Endothelial cell of umbilical vein (primary cell): ENCODE results near the gene ARHGAP18. TPM values are rescaled to one million over a fixed set of nuclear protein-coding genes. Genes with fewer than 3 reads are reported as not detected.

Experiments
- BruUV-seq: library from RNA; stranded (reverse); fragments of 400-500 nt; replicated peaks from 2 replicates; lab custom pipeline; 2021; lab: Mats Ljungman, UMichigan
- CTCF ChIA-PET: fragments of 300-600, 350-600 bp; sonication (Branson Sonifier 250); formaldehyde crosslinking; loops from one replicate; lab custom pipeline; 2021; ENCODE audit warnings: antibody characterized with exemption, inconsistent platforms; lab: Charles Lee
- POLR2A ChIA-PET: fragments of 300-600, 350-600 bp; sonication (Branson Sonifier 250); formaldehyde crosslinking; loops from one replicate; lab custom pipeline; 2021; ENCODE audit warnings: antibody characterized with exemption, inconsistent platforms; lab: Charles Lee
- DNase-seq: peaks from one replicate; pipeline ENCODE4 v3.0.0-alpha.2; 2011; ENCODE audit warnings: low read depth, low spot score
- FAIRE-seq: peaks from 2 replicates; lab custom pipeline; 2011; peaks lifted over from hg19 to GRCh38; lab: Jason Lieb, UNC
- H2AFZ ChIP-seq: 2 replicates; pipeline ENCODE4 v1.6.0; 2012; ENCODE audit warnings: low read depth, low read length, control low read depth, inconsistent platforms
- H3K27ac ChIP-seq: 2 replicates; pipeline ENCODE4 v1.5.1; 2011; ENCODE audit warnings: low read depth, mild to moderate bottlenecking, control low read depth, low read length, moderate library complexity; ENCODE audit not compliant: insufficient read depth
- H3K27me3 ChIP-seq, 2 experiments: 2 replicates each; pipeline versions ENCODE4 v1.6.0 to v1.6.1; 2011; ENCODE audit warnings: low read length in 2 of 2, mixed read lengths in 1 of 2; ENCODE audit not compliant: control insufficient read depth in 2 of 2, insufficient read depth in 2 of 2
- H3K36me3 ChIP-seq, 2 experiments: 2 replicates in 1 of 2; 3 replicates in 1 of 2; pipeline ENCODE4 v1.5.1; 2011; ENCODE audit warnings: low read length in 2 of 2, mild to moderate bottlenecking in 1 of 2, moderate library complexity in 1 of 2; ENCODE audit not compliant: control insufficient read depth in 2 of 2, insufficient read depth in 2 of 2; ENCODE audit errors: extremely low read depth in 1 of 2
- H3K4me1 ChIP-seq: 3 replicates; pipeline ENCODE4 v1.5.1; 2011; ENCODE audit warnings: mild to moderate bottlenecking, low read length; ENCODE audit not compliant: control insufficient read depth, insufficient read depth; ENCODE audit errors: extremely low read depth
- H3K4me2 ChIP-seq: 2 replicates; pipeline ENCODE4 v1.6.1; 2011; ENCODE audit warnings: low read length, control low read depth, mixed read lengths; ENCODE audit not compliant: insufficient read depth
- H3K4me3 ChIP-seq, 3 experiments: fragments of 200-600 bp in 1 of 3; sonication (generic), shearing (Covaris generic) in 1 of 3; replicated peaks in 1 of 3; 2 replicates each; pipeline ENCODE4 v1.5.1; 2011 to 2016; ENCODE audit warnings: control low read depth in 3 of 3, low read length in 3 of 3, mild to moderate bottlenecking in 2 of 3, inconsistent platforms in 1 of 3, low read depth in 1 of 3, moderate library complexity in 1 of 3; ENCODE audit not compliant: insufficient read depth in 1 of 3
- H3K79me2 ChIP-seq: 2 replicates; pipeline ENCODE4 v1.6.0; 2012; ENCODE audit warnings: low read length, inconsistent platforms; ENCODE audit not compliant: control insufficient read depth, insufficient read depth
- H3K9ac ChIP-seq: replicated peaks from 2 replicates; pipeline ENCODE3; 2011; ENCODE audit warnings: low read length, control low read depth; ENCODE audit not compliant: insufficient read depth; ENCODE audit errors: extremely low read depth
- H3K9me1 ChIP-seq: replicated peaks from 3 replicates; pipeline ENCODE4 v1.6.0; 2011; ENCODE audit warnings: mild to moderate bottlenecking, low read length; ENCODE audit not compliant: control insufficient read depth, insufficient read depth; ENCODE audit errors: extremely low read depth
- H3K9me3 ChIP-seq: replicated peaks from 2 replicates; pipeline ENCODE4 v1.5.1; 2012; ENCODE audit warnings: low read length, inconsistent platforms; ENCODE audit not compliant: control insufficient read depth, insufficient read depth
- H4K20me1 ChIP-seq: replicated peaks from 2 replicates; pipeline ENCODE3; 2011; ENCODE audit warnings: mild to moderate bottlenecking, low read length; ENCODE audit not compliant: control insufficient read depth, insufficient read depth; ENCODE audit errors: extremely low read depth
- CTCF ChIP-seq, 2 donors: IDR thresholded peaks; 1 replicate in 1 of 2; 2 replicates in 1 of 2; pipeline ENCODE4 v1.5.1; 2011; ENCODE audit warnings: low read length in 2 of 2, mild to moderate bottlenecking in 2 of 2, moderate library complexity in 2 of 2, control low read depth in 1 of 2, inconsistent platforms in 1 of 2, low read depth in 1 of 2; ENCODE audit not compliant: insufficient read depth in 1 of 2; ENCODE audit errors: extremely low read depth in 1 of 2
- EZH2 ChIP-seq: IDR thresholded peaks from 2 replicates; pipeline ENCODE4 v1.6.1; 2012; ENCODE audit warnings: borderline replicate concordance, low read depth, mild to moderate bottlenecking, moderate library complexity, low read length, inconsistent platforms; ENCODE audit not compliant: severe bottlenecking
- FOS ChIP-seq: IDR thresholded peaks from 2 replicates; pipeline ENCODE4 v1.6.1; 2011; ENCODE audit warnings: mild to moderate bottlenecking, low read length, moderate library complexity, borderline replicate concordance; ENCODE audit not compliant: insufficient read depth
- GATA2 ChIP-seq: IDR thresholded peaks from 2 replicates; pipeline ENCODE4 v1.7.0; 2011; ENCODE audit warnings: low read depth, mild to moderate bottlenecking, moderate library complexity, mixed read lengths, low read length; ENCODE audit not compliant: insufficient read length, insufficient read depth
- JUN ChIP-seq: IDR thresholded peaks from 2 replicates; pipeline ENCODE4 v1.6.1; 2011; ENCODE audit warnings: borderline replicate concordance, low read depth; ENCODE audit not compliant: insufficient read length, insufficient read depth
- MAX ChIP-seq: IDR thresholded peaks from 2 replicates; pipeline ENCODE4 v1.6.1; 2011; ENCODE audit not compliant: insufficient read depth, insufficient read length
- MYC ChIP-seq: IDR thresholded peaks from one replicate; pipeline ENCODE4 v1.6.1; 2011; ENCODE audit warnings: mild to moderate bottlenecking, low read depth, low read length
- POLR2A ChIP-seq: IDR thresholded peaks from 2 replicates; pipeline ENCODE4 v1.6.1; 2012; ENCODE audit warnings: low read depth, mild to moderate bottlenecking, control low read depth, low read length
- POLR2AphosphoS5 ChIP-seq: IDR thresholded peaks from 2 replicates; pipeline ENCODE4 v1.6.1; 2012; ENCODE audit warnings: low read depth, mild to moderate bottlenecking, control low read depth, low read length, moderate library complexity; ENCODE audit not compliant: insufficient read depth
- dilution Hi-C: fragments of 300-500 bp; cut with MboI; formaldehyde crosslinking; loops from one replicate; pipeline ENCODE4 v1.15.0; 2019; ENCODE audit warnings: low sequenced_read_pairs; ENCODE audit not compliant: extremely low pct_ligation_motif_present
- intact Hi-C: fragments of 100-400 bp; cut with micrococcal nuclease; formaldehyde crosslinking; loops from one replicate; pipeline ENCODE4 v1.10.0; 2022
- polyA plus RNA-seq, 4 experiments: library from polyadenylated mRNA; depleted of rRNA in 3 of 4; stranded (reverse) in 3 of 4; unstranded in 1 of 4; fragments of >200 nt; gene quantifications; 2 replicates each; pipeline versions ENCODE4 v1.2.1 to v1.2.3, GENCODE V29; 2011 to 2012; ENCODE audit warnings: missing spikeins in 1 of 4
- total RNA-seq: library from RNA; stranded (reverse); gene quantifications from 2 replicates; pipeline ENCODE4 v1.2.3, GENCODE V29; 2021

Gene ARHGAP18
- total and polyA plus RNA-seq, 2 donors (not counting 3 experiments of a cell fraction or from before 2014, with no cell fraction given): 13.1 to 86.1 TPM

DNA sequence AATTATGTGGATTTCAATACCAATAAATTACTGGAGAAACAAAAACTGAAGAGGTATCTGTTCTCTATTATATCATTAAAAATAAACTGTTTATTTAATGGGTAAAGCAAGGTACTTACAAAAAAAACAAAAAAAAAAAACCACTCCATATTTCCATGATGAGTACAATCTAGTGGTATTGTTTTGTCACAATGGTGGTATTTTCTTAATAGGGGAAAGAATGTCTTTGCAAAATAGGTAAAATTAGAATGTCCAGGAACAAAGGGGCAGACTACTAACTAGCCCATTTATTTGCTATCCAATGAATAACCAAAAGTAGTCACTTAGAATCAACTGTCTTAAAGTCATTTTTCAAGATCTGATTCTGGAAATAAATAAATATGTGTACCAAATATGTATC is 92.0 kb downstream of the ARHGAP18 start:
- Histone ChIP-seq H3K9me3 (no peaks in the 10 kb centered on the region), H3K79me2 (no peaks in the 10 kb centered on the region), H4K20me1 (no peaks in the 10 kb centered on the region), H3K27ac (no peak overlapping the region), H3K4me2 (no peak overlapping the region), H3K36me3 (peaks cover 7% of the 10 kb centered on the region in 2 experiments), H3K9me1 (no peaks in the 10 kb centered on the region), H2AFZ (no peak overlapping the region), H3K4me3 (no peak overlapping the region), H3K4me1 (peaks cover 14% of the 10 kb centered on the region), H3K27me3 (no peaks in the 10 kb centered on the region), H3K9ac (no peak overlapping the region)
- CTCF ChIA-PET: interaction anchor here (1.0 kb wide), 1 partner anchor 8 kb away, joined by 3 read pairs; no protein-coding TSS in a partner anchor
- no TSS peak for BruUV-seq
- dilution Hi-C loops: no loop called here
- no peak for TF ChIP-seq POLR2AphosphoS5
- TF ChIP-seq MYC: no peak
- TF ChIP-seq JUN: no peak
- TF ChIP-seq CTCF (IDR thresholded peaks at IDR 0.05; ENCODE audit: extremely low read depth in 1 of 2, insufficient read depth in 1 of 2, low read depth in 1 of 2, low read length in 2 of 2): no peak
- FAIRE-seq (no peak), DNase-seq (no peak)
- intact Hi-C loops: loop anchor here (5.0 kb wide), 1 partner anchor 94 kb away; the partner anchor contains the start of gene ARHGAP18
- POLR2A ChIA-PET: no interaction called here

- dilution Hi-C loops: no loop called here
- no peaks in the 10 kb centered on the region for H3K9me1 ChIP-seq
- H4K20me1 ChIP-seq: no peaks in the 10 kb centered on the region
- DNase-seq: no peak
- no peak for FAIRE-seq
- intact Hi-C loops: loop anchor here (5.0 kb wide), 1 partner anchor 97 kb away; the partner anchor contains the start of gene ARHGAP18
- TF ChIP-seq FOS: no peak
- TF ChIP-seq CTCF (IDR thresholded peaks at IDR 0.05; ENCODE audit: extremely low read depth in 1 of 2, insufficient read depth in 1 of 2, low read depth in 1 of 2, low read length in 2 of 2): no peak
- no peak for TF ChIP-seq EZH2
- TF ChIP-seq JUN: no peak
- no peak for TF ChIP-seq GATA2
- no peak for TF ChIP-seq POLR2AphosphoS5
- no peak for TF ChIP-seq POLR2A
- no peak for TF ChIP-seq MYC
- no peak for TF ChIP-seq MAX
- POLR2A ChIA-PET: no interaction called here
- no peaks in the 10 kb centered on the region for H3K27me3 ChIP-seq
- H3K4me2 ChIP-seq: no peak overlapping the region
- no peak overlapping the region for H3K4me3 ChIP-seq
- H3K36me3 ChIP-seq: peaks cover 7% of the 10 kb centered on the region in 2 experiments
- CTCF ChIA-PET: interaction anchor here (0.7 to 3.2 kb wide), 2 partner anchors 18 to 25 kb away, joined by 4 to 9 read pairs; no protein-coding TSS in a partner anchor
- no peak overlapping the region for H3K9ac ChIP-seq
- no peak overlapping the region for H2AFZ ChIP-seq
- H3K9me3 ChIP-seq: no peaks in the 10 kb centered on the region
- H3K27ac ChIP-seq: no peak overlapping the region
- no peaks in the 10 kb centered on the region for H3K79me2 ChIP-seq
- no TSS peak for BruUV-seq
- H3K4me1 ChIP-seq: peaks cover 13% of the 10 kb centered on the region
Measured at GRCh38 chr6:129615496-129615895, 94.5 kb downstream of the ARHGAP18 start.
